B cell (primary cell): ENCODE data around the gene NBEAL2. TPM values are rescaled to one million over a fixed set of nuclear protein-coding genes. Genes with fewer than 3 reads are reported as not detected.

ENCODE experiments used
- ATAC-seq: fragments of 200-7000 bp; cut with Tn5 transposase; one replicate; pipeline ENCODE4 v1.10.0; 2021; ENCODE audit warnings: low read depth, mild to moderate bottlenecking, moderate number of reproducible peaks, moderate library complexity
- CTCF ChIA-PET: fragments of 350-600 bp; sonication (Branson Sonifier 250); formaldehyde crosslinking; loops from one replicate; lab custom pipeline; 2021; ENCODE audit warnings: antibody characterized with exemption, inconsistent platforms; lab: Charles Lee
- POLR2A ChIA-PET: fragments of 350-600 bp; sonication (Branson Sonifier 250); formaldehyde crosslinking; loops from one replicate; lab custom pipeline; 2021; ENCODE audit warnings: antibody characterized with exemption; lab: Charles Lee
- DNase-seq: peaks from one replicate; pipeline ENCODE4 v3.0.0; 2013
- H2AFZ ChIP-seq: 2 replicates; pipeline ENCODE4 v1.6.1; 2012; ENCODE audit warnings: mild to moderate bottlenecking, low read depth, low read length; ENCODE audit not compliant: insufficient read depth, poor library complexity, severe bottlenecking
- H3K27ac ChIP-seq, 2 donors: 1 replicate in 1 of 2; 2 replicates in 1 of 2; pipeline ENCODE4 v1.5.1; 2012 to 2013; ENCODE audit warnings: low read length in 2 of 2, mild to moderate bottlenecking in 2 of 2, moderate library complexity in 1 of 2
- H3K27me3 ChIP-seq, 4 experiments: fragments of 200-600 bp in 1 of 4; sonication (generic) in 1 of 4; replicated peaks in 1 of 4; 1 replicate in 2 of 4; 2 replicates in 2 of 4; pipeline versions ENCODE4 v1.6.1 to v1.7.0; 2013 to 2016; ENCODE audit warnings: low read length in 3 of 4, mild to moderate bottlenecking in 2 of 4, mixed read lengths in 1 of 4, moderate library complexity in 1 of 4; ENCODE audit not compliant: insufficient read depth in 4 of 4, control insufficient read depth in 3 of 4; ENCODE audit errors: control extremely low read depth in 1 of 4
- H3K36me3 ChIP-seq, 2 experiments: replicated peaks in 1 of 2; 1 replicate in 1 of 2; 2 replicates in 1 of 2; pipeline versions ENCODE4 v1.6.1 to v1.7.1; 2013; ENCODE audit warnings: low read length in 1 of 2; ENCODE audit not compliant: insufficient read depth in 2 of 2, control insufficient read depth in 1 of 2; ENCODE audit errors: control extremely low read depth in 1 of 2, extremely low read depth in 1 of 2
- H3K4me1 ChIP-seq, 2 donors: fragments of 200-600 bp in 1 of 2; sonication (generic) in 1 of 2; 1 replicate in 1 of 2; 2 replicates in 1 of 2; pipeline versions ENCODE4 v1.5.1 to v1.6.1; 2013 to 2017; ENCODE audit warnings: low read length in 2 of 2; ENCODE audit not compliant: control insufficient read depth in 2 of 2, insufficient read depth in 2 of 2
- H3K4me2 ChIP-seq: replicated peaks from 2 replicates; pipeline ENCODE3; 2012; ENCODE audit warnings: mild to moderate bottlenecking, low read depth, low read length; ENCODE audit not compliant: poor library complexity, severe bottlenecking
- H3K4me3 ChIP-seq, 5 experiments: fragments of 200-600 bp in 1 of 5; sonication (generic) in 1 of 5; 1 replicate in 3 of 5; 2 replicates in 2 of 5; pipeline versions ENCODE4 v1.5.1 to v1.7.0; 2011 to 2016; ENCODE audit warnings: low read length in 4 of 5, mild to moderate bottlenecking in 4 of 5, low read depth in 2 of 5, control low read depth in 1 of 5, moderate library complexity in 1 of 5; ENCODE audit not compliant: insufficient read depth in 1 of 5; ENCODE audit errors: control extremely low read depth in 1 of 5, extremely low read depth in 1 of 5
- H3K79me2 ChIP-seq: fragments of 200-600 bp; sonication (generic); one replicate; pipeline ENCODE4 v1.6.0; 2016; ENCODE audit warnings: low read length; ENCODE audit not compliant: control insufficient read depth, insufficient read depth
- H3K9ac ChIP-seq: fragments of 200-600 bp; sonication (generic); 2 replicates; pipeline ENCODE4 v1.6.1; 2017; ENCODE audit warnings: mild to moderate bottlenecking, low read length, moderate library complexity
- H3K9me3 ChIP-seq, 3 donors: one replicate each; pipeline versions ENCODE4 v1.6.1 to v1.7.1; 2013; ENCODE audit warnings: low read length in 2 of 3; ENCODE audit not compliant: control insufficient read depth in 2 of 3, insufficient read depth in 1 of 3; ENCODE audit errors: control extremely low read depth in 1 of 3
- H4K20me1 ChIP-seq: 2 replicates; pipeline ENCODE4 v1.6.0; 2012; ENCODE audit warnings: mild to moderate bottlenecking, low read length; ENCODE audit not compliant: insufficient read depth, control insufficient read depth, poor library complexity, severe bottlenecking
- H3K27ac Mint-ChIP-seq: one replicate; pipeline ENCODE4 v1.8.0; 2021; ENCODE audit warnings: mixed read lengths
- H3K27me3 Mint-ChIP-seq: one replicate; pipeline ENCODE4 v1.8.0; 2021; ENCODE audit warnings: mixed read lengths
- H3K4me1 Mint-ChIP-seq: one replicate; pipeline ENCODE4 v1.8.0; 2021; ENCODE audit warnings: mixed read lengths
- H3K4me3 Mint-ChIP-seq: one replicate; pipeline ENCODE4 v1.8.0; 2021; ENCODE audit warnings: mixed read lengths
- H3K9me3 Mint-ChIP-seq: one replicate; pipeline ENCODE4 v1.8.0; 2022; ENCODE audit warnings: mixed read lengths; ENCODE audit not compliant: insufficient read depth
- CTCF ChIP-seq: fragments of 200-600 bp; IDR thresholded peaks from one replicate; pipeline ENCODE4 v1.8.0; 2022; ENCODE audit warnings: antibody characterized with exemption, mild to moderate bottlenecking
- EZH2 ChIP-seq: IDR thresholded peaks from 2 replicates; pipeline ENCODE4 v1.6.1; 2012; ENCODE audit warnings: borderline replicate concordance, low read depth, mild to moderate bottlenecking, moderate library complexity, low read length; ENCODE audit not compliant: insufficient read depth, poor library complexity, severe bottlenecking
- WGBS: methylation state at CpG from one replicate; pipeline ENCODE4 v1.1.5; 2013; ENCODE audit warnings: missing lambda C conversion rate; ENCODE audit not compliant: insufficient coverage; 5-methylcytosine and 5-hydroxymethylcytosine counted together
- intact Hi-C: fragments of 100-400 bp; cut with micrococcal nuclease; formaldehyde crosslinking; loops from one replicate; pipeline ENCODE4 v1.10.0; 2022
- polyA plus RNA-seq: library from polyadenylated mRNA; depleted of rRNA; stranded (reverse); fragments of >200 nt; gene quantifications from 2 replicates; pipeline ENCODE4 v1.2.3, GENCODE V29; 2012
- total RNA-seq, 2 donors: library from RNA; stranded (reverse); fragments of 120-200 nt in 1 of 2; gene quantifications; 1 replicate in 1 of 2; 2 replicates in 1 of 2; pipeline versions ENCODE4 v1.2.3 to v1.2.4, GENCODE V29; 2013 to 2022

NBEAL2 gene
- total and polyA plus RNA-seq, 2 donors (not counting 1 experiment from before 2014, with no cell fraction given): 63.8 to 155 TPM

- H2AFZ ChIP-seq: peak overlapping the region; percentile 91
Observed at GRCh38 chr3:46979958-46980497, 562 bp downstream of the NBEAL2 start.

More at GRCh38 chr3:46979958-46980497, 562 bp downstream of the NBEAL2 start:
- no peaks in the 10 kb centered on the region for H3K27me3 ChIP-seq
- ATAC-seq (peak; percentile 1), DNase-seq (no peak)
- H3K79me2 ChIP-seq: peaks cover 84% of the 10 kb centered on the region
- H3K27me3 Mint-ChIP-seq: no peaks in the 10 kb centered on the region
- H3K4me1 Mint-ChIP-seq: peaks cover 60% of the 10 kb centered on the region
- no peaks in the 10 kb centered on the region for H3K36me3 ChIP-seq
- peak overlapping the region; percentile 63 for H3K27ac Mint-ChIP-seq
- WGBS: under 1% methylated on average over 31 of the region's 40 CpGs
- H3K9me3 ChIP-seq: no peaks in the 10 kb centered on the region
- H3K9me3 Mint-ChIP-seq: no peaks in the 10 kb centered on the region
- peak overlapping the region; percentile 90 for H3K4me2 ChIP-seq
- intact Hi-C loops: loop anchor here (1.0 to 5.0 kb wide), 6 partner anchors 7 to 802 kb away; partner anchors contain the start of genes SETD2 and SMARCC1
- no peak overlapping the region for H3K27ac ChIP-seq
- peak overlapping the region; percentile 80 for H3K9ac ChIP-seq
- peaks cover 21% of the 10 kb centered on the region for H4K20me1 ChIP-seq
- no peak for TF ChIP-seq CTCF
- TF ChIP-seq EZH2: no peak
- POLR2A ChIA-PET: interaction anchor here (0.9 to 2.2 kb wide), 9 partner anchors 7 to 52 kb away, joined by 3 to 15 read pairs (median 4); no protein-coding TSS in a partner anchor
- H3K4me3 Mint-ChIP-seq: peak overlapping the region; percentile 86
- peaks cover 39 to 67% of the 10 kb centered on the region in 2 donors for H3K4me1 ChIP-seq
- H3K4me3 ChIP-seq: peak overlapping the region; percentile 17 to 84 (median 67)
- CTCF ChIA-PET: interaction anchor here (0.7 to 3.4 kb wide), 12 partner anchors 10 to 56 kb away, joined by 3 to 21 read pairs (median 4); no protein-coding TSS in a partner anchor
